SK-N-MC (cell line): Measurements from ENCODE around the gene TMEM245.

Source experiments
- EZH2 ChIP-seq: fragments of 200-600 bp; sonication (generic); IDR thresholded peaks from one replicate; pipeline ENCODE4 v1.6.1; 2017; ENCODE audit warnings: antibody characterized with exemption
- POLR2AphosphoS5 ChIP-seq: IDR thresholded peaks from 2 replicates; pipeline ENCODE4 v1.6.1; 2012; ENCODE audit warnings: mild to moderate bottlenecking, low read depth, low read length, borderline replicate concordance

DNA sequence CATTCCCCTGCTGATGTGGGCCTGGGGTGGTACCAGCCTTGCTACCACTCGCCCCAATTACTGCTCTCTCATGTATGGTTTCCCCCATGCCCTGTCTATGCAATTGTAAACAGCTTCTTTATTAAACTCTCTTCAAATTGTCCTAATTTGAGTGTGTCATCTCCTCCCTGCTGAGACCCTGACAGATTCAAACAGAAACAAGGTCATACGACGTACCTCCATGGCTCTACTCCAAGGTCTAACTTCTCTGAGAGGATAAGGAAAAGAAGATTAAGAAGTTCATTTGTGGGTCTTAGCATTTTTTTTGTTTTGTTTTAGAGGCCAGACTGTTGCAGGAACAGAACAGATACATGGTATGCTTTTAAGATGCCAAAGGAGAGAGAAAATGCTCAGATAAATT lies 147.6 kb downstream of the TMEM245 start:
- TF ChIP-seq POLR2AphosphoS5 (no peak), EZH2 (no peak)
